WTC11 (cell line): ENCODE data around the gene NARS2. TPM values are rescaled to one million over a fixed set of nuclear protein-coding genes. Genes with fewer than 3 reads are reported as not detected.

Experiments
- AFF4 ChIP-seq: sonication (generic); formaldehyde crosslinking; IDR thresholded peaks from 2 replicates; pipeline ENCODE4 v1.8.1; 2023; ENCODE audit warnings: mild to moderate bottlenecking, missing genetic modification reagents, borderline replicate concordance
- ARID4B ChIP-seq: sonication (generic); formaldehyde crosslinking; IDR thresholded peaks from 2 replicates; pipeline ENCODE4 v1.8.0; 2023; ENCODE audit warnings: missing genetic modification reagents, mild to moderate bottlenecking, borderline replicate concordance
- ATF1 ChIP-seq: sonication (generic); formaldehyde crosslinking; IDR thresholded peaks from 2 replicates; pipeline ENCODE4 v1.8.1; 2023; ENCODE audit warnings: mild to moderate bottlenecking, moderate library complexity, missing genetic modification reagents
- CBFB ChIP-seq: sonication (generic); formaldehyde crosslinking; IDR thresholded peaks from 2 replicates; pipeline ENCODE4 v1.8.1; 2022; ENCODE audit warnings: mild to moderate bottlenecking, low read depth, missing genetic modification reagents
- CTCF ChIP-seq: fragments of 200-600 bp; IDR thresholded peaks from 2 replicates; pipeline ENCODE4 v1.8.0; 2022; ENCODE audit warnings: antibody characterized with exemption
- EMX1 ChIP-seq: fragments of 250-450 bp; sonication (Bioruptor Pico); IDR thresholded peaks from 2 replicates; pipeline ENCODE4 v1.8.0; 2021; ENCODE audit warnings: mild to moderate bottlenecking
- ERG ChIP-seq: fragments of 250-450 bp; sonication (Bioruptor Pico); IDR thresholded peaks from 2 replicates; pipeline ENCODE4 v1.8.0; 2021; ENCODE audit warnings: mild to moderate bottlenecking
- IRF1 ChIP-seq: sonication (generic); formaldehyde crosslinking; IDR thresholded peaks from 2 replicates; pipeline ENCODE4 v1.8.0; 2023; ENCODE audit warnings: missing genetic modification reagents
- IRF2 ChIP-seq: sonication (generic); formaldehyde crosslinking; IDR thresholded peaks from 2 replicates; pipeline ENCODE4 v1.8.0; 2022; ENCODE audit warnings: low read depth, missing genetic modification reagents, borderline replicate concordance
- JUN ChIP-seq: sonication (generic); formaldehyde crosslinking; IDR thresholded peaks from 2 replicates; pipeline ENCODE4 v1.8.0; 2023; ENCODE audit warnings: mild to moderate bottlenecking, missing genetic modification reagents
- MXD4 ChIP-seq: fragments of 250-450 bp; sonication (Bioruptor Pico); IDR thresholded peaks from 2 replicates; pipeline ENCODE4 v1.8.0; 2021; ENCODE audit warnings: mild to moderate bottlenecking, moderate library complexity, borderline replicate concordance
- NR1H2 ChIP-seq: sonication (generic); formaldehyde crosslinking; IDR thresholded peaks from 2 replicates; pipeline ENCODE4 v1.9.0; 2021; ENCODE audit warnings: mild to moderate bottlenecking, moderate library complexity, missing genetic modification reagents
- NR3C1 ChIP-seq: sonication (generic); formaldehyde crosslinking; conservative IDR thresholded peaks from 2 replicates; pipeline ENCODE4 v1.8.1; 2023; ENCODE audit warnings: low read depth, mild to moderate bottlenecking, missing genetic modification reagents
- RORB ChIP-seq: fragments of 250-450 bp; sonication (Bioruptor Pico); IDR thresholded peaks from 2 replicates; pipeline ENCODE4 v1.9.0; 2021; ENCODE audit warnings: mild to moderate bottlenecking
- SP1 ChIP-seq: sonication (generic); formaldehyde crosslinking; conservative IDR thresholded peaks from 2 replicates; pipeline ENCODE4 v1.8.1; 2022; ENCODE audit warnings: missing genetic modification reagents
- TP53 ChIP-seq: sonication (generic); formaldehyde crosslinking; IDR thresholded peaks from 2 replicates; pipeline ENCODE4 v1.8.1; 2023; ENCODE audit warnings: mild to moderate bottlenecking, missing genetic modification reagents
- ZNF416 ChIP-seq: fragments of 250-450 bp; sonication (Bioruptor Pico); IDR thresholded peaks from 2 replicates; pipeline ENCODE4 v1.9.0; 2021; ENCODE audit warnings: mild to moderate bottlenecking, inconsistent platforms
- ZNF423 ChIP-seq: fragments of 250-450 bp; sonication (Bioruptor Pico); IDR thresholded peaks from 2 replicates; pipeline ENCODE4 v2.1.2; 2022; ENCODE audit warnings: mild to moderate bottlenecking, moderate library complexity
- ZNF425 ChIP-seq: fragments of 250-450 bp; sonication (Bioruptor Pico); conservative IDR thresholded peaks from 2 replicates; pipeline ENCODE4 v1.9.0; 2021; ENCODE audit warnings: mild to moderate bottlenecking
- total RNA-seq: library from RNA; stranded (reverse); gene quantifications from 3 replicates; pipeline ENCODE4 v1.2.3, GENCODE V29; 2021
- TF ChIP-seq, protein P1 (sequence below): sonication (generic); formaldehyde crosslinking; IDR thresholded peaks from 2 replicates; pipeline ENCODE4 v1.8.1; 2022; ENCODE audit warnings: mild to moderate bottlenecking, moderate library complexity, missing genetic modification reagents
- TF ChIP-seq, protein P2 (sequence below): sonication (generic); formaldehyde crosslinking; IDR thresholded peaks from 2 replicates; pipeline ENCODE4 v1.8.0; 2022; ENCODE audit warnings: mild to moderate bottlenecking, missing genetic modification reagents
- TF ChIP-seq, protein P3 (sequence below): sonication (generic); formaldehyde crosslinking; IDR thresholded peaks from 2 replicates; pipeline ENCODE4 v1.8.1; 2023; ENCODE audit warnings: mild to moderate bottlenecking, missing genetic modification reagents, moderate library complexity

The NARS2 gene
- total RNA-seq, 1 experiment from 2014 or later, result 36.4 TPM

GRCh38 chr11:78417888-78418583, 156.6 kb downstream of the NARS2 start (continued):
- TF ChIP-seq CBFB (no peak), EMX1 (CRISPR knock-in tag) (peak; percentile 74; the same call in 1 of the 2 replicates), MXD4 (no peak), IRF1 (no peak), ZNF425 (CRISPR knock-in tag) (no peak), NR3C1 (CRISPR knock-in tag) (no peak), ERG (CRISPR knock-in tag) (no peak), IRF2 (CRISPR knock-in tag) (no peak), ATF1 (no peak), AFF4 (CRISPR knock-in tag) (no peak), SP1 (CRISPR knock-in tag) (no peak), CTCF (no peak), NR1H2 (CRISPR knock-in tag) (no peak), RORB (no peak), ZNF416 (CRISPR knock-in tag) (no peak), TP53 (CRISPR knock-in tag) (no peak), ZNF423 (CRISPR knock-in tag) (no peak), JUN (CRISPR knock-in tag) (0 out of 2 replicates have a peak, but pooled peaks have one; percentile 18), ARID4B (no peak)
- TF ChIP-seq, protein P1, sequence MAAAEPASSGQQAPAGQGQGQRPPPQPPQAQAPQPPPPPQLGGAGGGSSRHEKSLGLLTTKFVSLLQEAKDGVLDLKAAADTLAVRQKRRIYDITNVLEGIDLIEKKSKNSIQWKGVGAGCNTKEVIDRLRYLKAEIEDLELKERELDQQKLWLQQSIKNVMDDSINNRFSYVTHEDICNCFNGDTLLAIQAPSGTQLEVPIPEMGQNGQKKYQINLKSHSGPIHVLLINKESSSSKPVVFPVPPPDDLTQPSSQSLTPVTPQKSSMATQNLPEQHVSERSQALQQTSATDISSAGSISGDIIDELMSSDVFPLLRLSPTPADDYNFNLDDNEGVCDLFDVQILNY (CRISPR knock-in tag), result no peak
- TF ChIP-seq, protein P2, sequence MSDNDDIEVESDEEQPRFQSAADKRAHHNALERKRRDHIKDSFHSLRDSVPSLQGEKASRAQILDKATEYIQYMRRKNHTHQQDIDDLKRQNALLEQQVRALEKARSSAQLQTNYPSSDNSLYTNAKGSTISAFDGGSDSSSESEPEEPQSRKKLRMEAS (CRISPR knock-in tag), result peak; percentile 21; the same call in 1 of the 2 replicates
- TF ChIP-seq, protein P3, sequence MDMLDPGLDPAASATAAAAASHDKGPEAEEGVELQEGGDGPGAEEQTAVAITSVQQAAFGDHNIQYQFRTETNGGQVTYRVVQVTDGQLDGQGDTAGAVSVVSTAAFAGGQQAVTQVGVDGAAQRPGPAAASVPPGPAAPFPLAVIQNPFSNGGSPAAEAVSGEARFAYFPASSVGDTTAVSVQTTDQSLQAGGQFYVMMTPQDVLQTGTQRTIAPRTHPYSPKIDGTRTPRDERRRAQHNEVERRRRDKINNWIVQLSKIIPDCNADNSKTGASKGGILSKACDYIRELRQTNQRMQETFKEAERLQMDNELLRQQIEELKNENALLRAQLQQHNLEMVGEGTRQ (CRISPR knock-in tag), result no peak
